OCI-LY3 (cell line): ENCODE data around the gene ARL6IP5.

ENCODE experiments used
- H2AFZ ChIP-seq: fragments of 200-600, 300-600 bp; shearing (Covaris generic); 2 replicates; pipeline ENCODE4 v1.6.0; 2014; ENCODE audit warnings: antibody characterized with exemption, low read depth, low read length
- H3K27ac ChIP-seq: fragments of 200-600, 300-600 bp; sonication (generic); 2 replicates; pipeline ENCODE4 v1.5.1; 2014; ENCODE audit warnings: mild to moderate bottlenecking, low read length, moderate library complexity, mixed read lengths
- H3K27me3 ChIP-seq: fragments of 200-600, 300-600 bp; sonication (generic); 2 replicates; pipeline ENCODE4 v1.6.1; 2014; ENCODE audit warnings: low read depth, low read length, mixed read lengths
- H3K36me3 ChIP-seq: fragments of 200-600, 300-600 bp; sonication (generic); replicated peaks from 2 replicates; pipeline ENCODE3; 2014; ENCODE audit warnings: low read depth, low read length, mixed read lengths
- H3K4me1 ChIP-seq: fragments of 300-600, 200-600 bp; sonication (generic); 2 replicates; pipeline ENCODE4 v1.6.1; 2014; ENCODE audit warnings: low read length, mixed read lengths
- H3K4me2 ChIP-seq: fragments of 200-600, 300-600 bp; sonication (generic); 2 replicates; pipeline ENCODE4 v1.6.1; 2014; ENCODE audit warnings: low read length, mixed read lengths
- H3K4me3 ChIP-seq: fragments of 300-600, 200-600 bp; sonication (generic); 2 replicates; pipeline ENCODE4 v1.5.1; 2014; ENCODE audit warnings: antibody characterized with exemption, mild to moderate bottlenecking, low read length, moderate library complexity
- H3K79me2 ChIP-seq: fragments of 300-600, 200-600 bp; shearing (Covaris generic); 2 replicates; pipeline ENCODE4 v1.6.1; 2014; ENCODE audit warnings: mild to moderate bottlenecking, low read length, mixed read lengths
- H3K9ac ChIP-seq: fragments of 300-600, 200-600 bp; shearing (Covaris generic); 2 replicates; pipeline ENCODE4 v1.6.0; 2014; ENCODE audit warnings: mild to moderate bottlenecking, low read length, moderate library complexity
- H3K9me3 ChIP-seq: fragments of 200-600, 300-600 bp; shearing (Covaris generic); 2 replicates; pipeline ENCODE4 v1.6.1; 2014; ENCODE audit warnings: low read length, mixed read lengths; ENCODE audit not compliant: insufficient read depth
- H4K20me1 ChIP-seq: fragments of 200-600, 300-600 bp; sonication (generic); 2 replicates; pipeline ENCODE4 v1.6.1; 2016; ENCODE audit warnings: low read length, mixed read lengths; ENCODE audit not compliant: insufficient read depth
- EZH2phosphoT487 ChIP-seq: fragments of 200-600 bp; shearing (Covaris generic); IDR thresholded peaks from 2 replicates; pipeline ENCODE4 v1.6.1; 2018; ENCODE audit warnings: antibody characterized with exemption, mixed run types, low read depth
- TF ChIP-seq, protein P1 (sequence below): fragments of 200-600, 300-600 bp; sonication (generic); IDR thresholded peaks from 2 replicates; pipeline ENCODE4 v1.5.1; 2014; ENCODE audit warnings: antibody characterized with exemption, low read length, low read depth

The ARL6IP5 gene, protein sequence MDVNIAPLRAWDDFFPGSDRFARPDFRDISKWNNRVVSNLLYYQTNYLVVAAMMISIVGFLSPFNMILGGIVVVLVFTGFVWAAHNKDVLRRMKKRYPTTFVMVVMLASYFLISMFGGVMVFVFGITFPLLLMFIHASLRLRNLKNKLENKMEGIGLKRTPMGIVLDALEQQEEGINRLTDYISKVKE

DNA sequence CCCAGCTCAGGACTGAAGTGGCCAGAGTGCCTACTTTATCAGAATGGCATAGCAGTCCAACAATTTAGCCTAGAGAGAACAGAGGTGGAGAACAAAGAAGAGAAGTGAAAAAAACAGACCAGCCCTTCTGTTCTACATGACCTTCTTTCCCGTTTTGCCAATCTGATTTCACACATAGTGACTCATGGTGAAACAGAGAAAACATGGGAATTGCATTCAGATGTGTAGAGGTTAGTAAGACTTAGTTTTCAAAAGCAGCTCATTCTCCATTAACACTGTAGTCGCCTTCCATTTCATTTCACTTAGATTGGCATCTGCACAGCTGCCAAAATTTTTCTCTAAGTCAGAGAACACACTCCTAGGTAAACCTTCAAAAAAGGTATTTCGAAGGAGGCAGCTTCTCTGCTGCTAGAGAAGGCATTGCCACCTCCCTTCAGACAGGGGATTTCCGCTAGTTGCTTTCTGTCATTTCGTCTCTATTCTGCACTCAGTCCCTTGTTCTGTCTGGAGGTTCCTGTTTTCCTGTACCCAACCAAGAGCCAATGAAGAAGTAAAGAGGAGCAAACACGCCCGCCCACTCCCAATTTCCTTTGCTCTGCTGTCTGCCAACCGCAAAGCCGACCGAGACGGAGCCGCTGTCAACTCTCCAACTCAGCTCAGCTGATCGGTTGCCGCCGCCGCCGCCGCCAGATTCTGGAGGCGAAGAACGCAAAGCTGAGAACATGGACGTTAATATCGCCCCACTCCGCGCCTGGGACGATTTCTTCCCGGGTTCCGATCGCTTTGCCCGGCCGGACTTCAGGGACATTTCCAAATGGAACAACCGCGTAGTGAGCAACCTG, at the start of gene ARL6IP5:
Gene ARL6IP5, plus strand, starts transcription at position 612 of the 842 bp plus-strand sequence. Its CDS starts 111 bp downstream, at position 723.
- Histone ChIP-seq H2AFZ (peak within 1 kb of the TSS; percentile 62), H3K4me1 (peaks cover 77% of the 10 kb centered on the region), H3K4me2 (peak within 1 kb of the TSS; percentile 91), H3K36me3 (no peaks in the 10 kb centered on the region), H3K27me3 (no peaks in the 10 kb centered on the region), H3K27ac (peak within 1 kb of the TSS; percentile 89), H3K9me3 (no peaks in the 10 kb centered on the region), H4K20me1 (no peaks in the 10 kb centered on the region; the same call in 1 of the 2 replicates), H3K4me3 (peak within 1 kb of the TSS; percentile 87), H3K79me2 (peaks cover 49% of the 10 kb centered on the region), H3K9ac (peak within 1 kb of the TSS; percentile 91)
- no peak for TF ChIP-seq EZH2phosphoT487
- TF ChIP-seq, protein P1, sequence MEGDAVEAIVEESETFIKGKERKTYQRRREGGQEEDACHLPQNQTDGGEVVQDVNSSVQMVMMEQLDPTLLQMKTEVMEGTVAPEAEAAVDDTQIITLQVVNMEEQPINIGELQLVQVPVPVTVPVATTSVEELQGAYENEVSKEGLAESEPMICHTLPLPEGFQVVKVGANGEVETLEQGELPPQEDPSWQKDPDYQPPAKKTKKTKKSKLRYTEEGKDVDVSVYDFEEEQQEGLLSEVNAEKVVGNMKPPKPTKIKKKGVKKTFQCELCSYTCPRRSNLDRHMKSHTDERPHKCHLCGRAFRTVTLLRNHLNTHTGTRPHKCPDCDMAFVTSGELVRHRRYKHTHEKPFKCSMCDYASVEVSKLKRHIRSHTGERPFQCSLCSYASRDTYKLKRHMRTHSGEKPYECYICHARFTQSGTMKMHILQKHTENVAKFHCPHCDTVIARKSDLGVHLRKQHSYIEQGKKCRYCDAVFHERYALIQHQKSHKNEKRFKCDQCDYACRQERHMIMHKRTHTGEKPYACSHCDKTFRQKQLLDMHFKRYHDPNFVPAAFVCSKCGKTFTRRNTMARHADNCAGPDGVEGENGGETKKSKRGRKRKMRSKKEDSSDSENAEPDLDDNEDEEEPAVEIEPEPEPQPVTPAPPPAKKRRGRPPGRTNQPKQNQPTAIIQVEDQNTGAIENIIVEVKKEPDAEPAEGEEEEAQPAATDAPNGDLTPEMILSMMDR, result no peak

DNA sequence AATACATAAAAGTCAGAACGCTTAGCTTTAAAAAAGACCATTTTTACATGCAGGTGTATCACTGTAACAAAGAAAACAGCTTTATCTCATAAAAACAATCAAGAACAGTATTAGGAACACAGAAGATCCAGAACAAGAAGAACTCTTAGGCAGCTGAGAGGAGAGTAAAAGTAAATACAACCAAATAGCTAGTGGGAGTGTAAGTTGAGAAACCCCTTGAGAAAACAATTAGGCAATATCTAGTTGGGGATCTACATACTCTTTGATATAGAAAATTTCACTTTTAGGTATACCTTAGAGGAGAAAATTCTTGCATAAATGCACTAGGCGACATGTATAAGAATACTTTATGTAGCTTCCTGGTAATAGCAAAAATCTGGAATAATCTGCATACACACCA, 40.1 kb upstream of the ARL6IP5 start:
- Histone ChIP-seq H3K9ac (no peak overlapping the region), H3K27ac (no peak overlapping the region), H3K4me1 (0 out of 2 replicates have a peak, but pooled peaks cover 3% of the 10 kb centered on the region), H3K27me3 (no peaks in the 10 kb centered on the region), H2AFZ (no peak overlapping the region), H3K9me3 (no peaks in the 10 kb centered on the region), H4K20me1 (peaks cover 29% of the 10 kb centered on the region), H3K4me2 (no peak overlapping the region), H3K36me3 (peaks cover 57% of the 10 kb centered on the region), H3K79me2 (peaks cover 39% of the 10 kb centered on the region), H3K4me3 (no peak overlapping the region)
- TF ChIP-seq, protein P1, result no peak
- no peak for TF ChIP-seq EZH2phosphoT487

DNA sequence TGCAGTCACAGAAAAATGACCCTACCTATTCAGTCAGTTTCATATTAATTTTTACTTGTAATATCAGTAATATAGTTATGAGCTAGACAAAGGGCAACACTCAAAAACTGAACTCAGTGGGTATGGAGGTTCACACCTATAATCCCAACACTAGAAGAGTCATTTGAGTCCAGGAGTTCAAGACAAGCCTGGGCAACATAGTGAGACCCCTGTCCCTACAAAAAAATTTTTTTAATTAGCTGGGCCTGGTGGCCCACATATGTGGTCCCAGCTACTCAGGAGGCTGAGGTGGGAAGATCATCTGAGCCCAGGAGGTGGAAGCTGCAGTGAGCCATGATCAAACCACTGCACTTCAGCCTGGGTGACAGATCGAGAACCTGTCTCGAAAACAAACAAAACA, 35.7 kb upstream of the ARL6IP5 start:
- Histone ChIP-seq H2AFZ (no peak overlapping the region), H3K4me2 (no peak overlapping the region), H3K79me2 (peaks cover 64% of the 10 kb centered on the region), H4K20me1 (peaks cover 40% of the 10 kb centered on the region), H3K27ac (no peak overlapping the region), H3K9ac (no peak overlapping the region), H3K36me3 (peaks cover 43% of the 10 kb centered on the region), H3K4me3 (no peak overlapping the region), H3K27me3 (no peaks in the 10 kb centered on the region), H3K9me3 (no peaks in the 10 kb centered on the region), H3K4me1 (peaks cover 15% of the 10 kb centered on the region)
- TF ChIP-seq, protein P1, result no peak
- TF ChIP-seq EZH2phosphoT487, result no peak

DNA sequence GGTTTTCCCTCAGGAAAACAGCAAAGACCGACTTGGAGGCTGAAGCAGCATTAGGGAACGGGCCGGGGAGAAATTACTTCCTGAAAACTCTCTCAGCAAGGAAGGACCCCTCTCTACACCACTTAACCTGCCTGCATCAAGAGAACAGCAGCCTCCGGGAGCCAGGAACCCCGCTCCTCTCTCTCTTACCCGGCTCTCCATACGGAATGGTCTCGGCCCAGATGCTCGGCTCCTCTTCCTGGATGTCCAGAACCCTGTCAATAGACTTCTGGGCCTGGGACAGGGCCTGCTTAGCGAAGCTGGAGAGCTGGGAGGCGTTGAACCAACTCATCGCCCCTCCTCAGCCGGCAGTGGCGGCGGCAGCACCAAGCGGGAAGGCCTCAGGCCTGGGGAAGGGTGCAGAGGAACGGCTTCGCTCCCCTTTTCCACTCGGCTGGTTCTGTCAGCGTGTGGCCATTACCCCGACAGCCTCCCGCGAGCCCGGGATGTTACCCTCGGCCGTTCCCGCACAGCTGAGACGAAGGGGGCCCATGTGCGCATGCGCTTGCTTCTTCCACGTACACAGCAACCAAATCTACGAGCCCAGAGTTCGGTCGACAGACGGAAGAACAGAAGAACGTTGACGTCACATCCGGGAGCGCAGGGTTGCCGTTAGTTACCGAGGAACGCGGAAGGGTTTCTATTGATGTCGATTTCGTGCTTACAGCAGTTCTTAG, 32.8 kb upstream of the ARL6IP5 start, which contains the start of gene TMF1:
Gene TMF1, minus strand, starts transcription at position 578 of the 716 bp plus-strand sequence. Its CDS starts 247 bp downstream, at position 331.
- no peaks in the 10 kb centered on the region for H3K9me3 ChIP-seq
- peaks cover 51% of the 10 kb centered on the region for H3K79me2 ChIP-seq
- peak within 1 kb of the TSS; percentile 88 for H3K4me2 ChIP-seq
- TF ChIP-seq, protein P1, result no peak
- TF ChIP-seq EZH2phosphoT487, result no peak
- H3K36me3 ChIP-seq, result peaks cover 36% of the 10 kb centered on the region
- peak within 1 kb of the TSS; percentile 70 for H3K27ac ChIP-seq
- peak within 1 kb of the TSS; percentile 91 for H3K4me3 ChIP-seq
- peaks cover 36% of the 10 kb centered on the region for H4K20me1 ChIP-seq
- peak within 1 kb of the TSS; percentile 89 for H3K9ac ChIP-seq
- H3K4me1 ChIP-seq, result peaks cover 15% of the 10 kb centered on the region
- no peaks in the 10 kb centered on the region for H3K27me3 ChIP-seq
- H2AFZ ChIP-seq, result peak within 1 kb of the TSS; percentile 61
